Parathyroid adenoma (tissue), 2 donors: ENCODE measurements around the gene TMEM150A.
"Not testable (repeated sequence)": the region's sequence is repeated elsewhere in the genome, so short reads cannot be mapped to it uniquely, and the experiment has no call there.

Source experiments
- H2AFZ ChIP-seq: fragments of 300-600 bp; sonication (generic); one replicate; pipeline ENCODE4 v1.7.0; 2017; ENCODE audit warnings: antibody characterized with exemption, mild to moderate bottlenecking
- H3K27ac ChIP-seq: fragments of 300-600 bp; sonication (generic); one replicate; pipeline ENCODE4 v1.7.0; 2017
- H3K27me3 ChIP-seq: fragments of 300-600 bp; sonication (generic); one replicate; pipeline ENCODE4 v1.7.0; 2017; ENCODE audit warnings: low read length; ENCODE audit not compliant: control insufficient read depth, insufficient read depth
- H3K36me3 ChIP-seq: fragments of 300-600 bp; sonication (generic); one replicate; pipeline ENCODE4 v1.7.0; 2017; ENCODE audit warnings: low read length; ENCODE audit not compliant: control insufficient read depth, insufficient read depth
- H3K4me1 ChIP-seq: fragments of 300-600 bp; sonication (generic); one replicate; pipeline ENCODE4 v1.7.0; 2017; ENCODE audit warnings: control low read depth
- H3K4me2 ChIP-seq: fragments of 300-600 bp; sonication (generic); one replicate; pipeline ENCODE4 v1.7.0; 2017; ENCODE audit warnings: low read length
- H3K4me3 ChIP-seq: fragments of 300-600 bp; sonication (generic); one replicate; pipeline ENCODE4 v1.7.0; 2017; ENCODE audit warnings: low read depth, low read length
- H3K79me2 ChIP-seq: fragments of 300-600 bp; sonication (generic); one replicate; pipeline ENCODE4 v1.7.0; 2017; ENCODE audit warnings: control low read depth
- H3K9ac ChIP-seq: fragments of 300-600 bp; sonication (generic); one replicate; pipeline ENCODE4 v1.7.0; 2017; ENCODE audit warnings: mild to moderate bottlenecking
- H3K9me3 ChIP-seq: fragments of 300-600 bp; sonication (generic); one replicate; pipeline ENCODE4 v1.7.0; 2017; ENCODE audit warnings: low read length; ENCODE audit not compliant: control insufficient read depth
- CTCF ChIP-seq: fragments of 300-600 bp; sonication (generic); IDR thresholded peaks from one replicate; pipeline ENCODE4 v1.7.0; 2017; ENCODE audit warnings: antibody characterized with exemption, mild to moderate bottlenecking
- donor health status: primary hyperparathyroidism.

TMEM150A gene

DNA sequence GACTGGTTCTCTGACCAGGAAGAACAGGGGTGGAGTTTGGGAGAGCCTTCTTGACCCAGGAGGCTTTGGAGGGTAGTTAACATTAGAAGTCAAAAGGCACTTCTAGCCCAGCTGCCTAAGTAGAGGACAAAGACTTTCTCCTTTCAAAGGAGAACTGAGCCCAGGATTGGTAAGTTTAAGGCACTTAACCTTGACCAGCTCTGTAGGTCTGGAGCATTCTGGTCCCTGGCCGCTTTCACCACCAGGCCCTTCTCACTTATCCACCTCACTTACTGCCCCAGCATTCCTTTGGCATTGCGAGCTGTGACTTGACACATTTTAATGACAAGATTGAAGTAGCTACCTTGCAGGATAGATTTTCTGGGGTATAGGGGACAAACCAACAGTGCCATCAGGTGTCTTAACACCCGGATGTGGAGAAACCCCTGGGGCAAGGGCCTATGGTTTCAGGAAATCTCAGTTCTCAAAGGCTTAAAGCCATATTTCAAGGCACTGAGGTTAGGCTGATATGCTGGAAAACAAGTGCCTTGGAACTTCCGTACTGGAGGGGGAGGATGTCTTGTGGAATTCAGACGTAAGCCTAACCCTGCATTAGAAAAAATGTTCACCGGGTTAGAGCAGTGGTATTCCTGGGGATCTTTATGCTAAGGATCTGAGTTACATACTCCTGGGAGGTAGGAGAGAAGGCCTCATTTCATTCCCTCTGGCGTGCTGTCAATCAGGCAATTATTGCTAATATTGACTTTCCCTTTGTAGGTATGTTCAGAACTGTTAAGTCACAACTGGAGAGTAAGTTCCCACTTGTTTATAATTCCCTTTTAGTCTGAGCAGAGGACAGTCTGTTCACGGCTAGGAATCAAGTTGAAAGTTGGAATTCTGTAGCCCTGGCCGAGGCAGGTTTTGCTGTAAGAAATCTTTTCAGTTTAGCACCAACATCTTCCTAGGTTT lies 5.0 kb upstream of the TMEM150A start:
- Histone ChIP-seq H3K4me1 (peaks cover 17% of the 10 kb centered on the region), H3K27ac (no peak overlapping the region)
- TF ChIP-seq CTCF: no peak

GRCh38 chr2:85606116-85606455 lies 3.6 kb upstream of the TMEM150A start:
- H3K27ac ChIP-seq: no peak overlapping the region

More for the DNA sequence above, 5.0 kb upstream of the TMEM150A start:
- no peak overlapping the region for H3K9ac ChIP-seq
- H3K27me3 ChIP-seq: no peaks in the 10 kb centered on the region
- peaks cover 5% of the 10 kb centered on the region for H3K79me2 ChIP-seq
- no peaks in the 10 kb centered on the region for H3K9me3 ChIP-seq
- H3K4me3 ChIP-seq: no peak overlapping the region
- no peaks in the 10 kb centered on the region for H3K36me3 ChIP-seq
- H2AFZ ChIP-seq: no peak overlapping the region
- H3K4me2 ChIP-seq: no peak overlapping the region

DNA sequence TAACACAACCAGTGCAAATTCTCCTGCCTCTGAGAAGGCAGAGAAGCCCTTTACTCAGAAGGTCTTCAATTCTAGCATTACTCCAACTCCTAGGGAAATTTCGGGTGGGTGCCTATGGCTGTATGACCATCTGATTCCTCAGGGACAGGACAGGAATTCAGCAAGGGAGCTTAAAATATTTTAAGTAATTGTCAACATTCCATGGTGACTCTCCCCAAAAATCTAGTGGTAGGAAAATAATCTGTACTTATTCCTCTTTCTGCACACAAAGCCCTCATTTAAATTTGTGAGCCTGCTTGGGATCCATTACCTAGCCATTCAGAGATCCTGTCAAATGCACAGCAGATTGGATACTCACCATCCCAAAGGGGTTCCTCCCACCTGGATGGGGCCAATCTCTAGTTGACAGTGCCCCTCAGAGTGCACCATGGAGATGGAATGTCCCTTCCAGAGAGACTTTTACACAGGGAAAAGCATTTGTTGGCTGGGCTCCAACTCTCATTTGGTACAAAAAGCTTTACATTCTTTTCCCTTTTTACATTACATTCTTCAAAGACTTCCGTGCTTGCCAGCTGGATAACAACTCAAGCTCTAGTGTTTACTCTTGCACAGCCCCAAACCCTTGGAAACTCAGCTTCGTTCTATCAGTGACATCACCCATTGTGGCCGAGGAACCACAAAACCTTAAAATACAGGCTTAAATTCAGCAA lies 3.1 kb upstream of the TMEM150A start:
- no peak overlapping the region for H3K27ac ChIP-seq
- H2AFZ ChIP-seq: no peak overlapping the region
- TF ChIP-seq CTCF: no peak

More at GRCh38 chr2:85606116-85606455, 3.6 kb upstream of the TMEM150A start:
- Histone ChIP-seq H3K9ac (no peak overlapping the region), H2AFZ (no peak overlapping the region), H3K27me3 (no peaks in the 10 kb centered on the region), H3K4me1 (peaks cover 20% of the 10 kb centered on the region), H3K4me2 (no peak overlapping the region), H3K79me2 (peaks cover 5% of the 10 kb centered on the region), H3K36me3 (no peaks in the 10 kb centered on the region), H3K4me3 (no peak overlapping the region), H3K9me3 (no peaks in the 10 kb centered on the region)
- TF ChIP-seq CTCF: no peak

DNA sequence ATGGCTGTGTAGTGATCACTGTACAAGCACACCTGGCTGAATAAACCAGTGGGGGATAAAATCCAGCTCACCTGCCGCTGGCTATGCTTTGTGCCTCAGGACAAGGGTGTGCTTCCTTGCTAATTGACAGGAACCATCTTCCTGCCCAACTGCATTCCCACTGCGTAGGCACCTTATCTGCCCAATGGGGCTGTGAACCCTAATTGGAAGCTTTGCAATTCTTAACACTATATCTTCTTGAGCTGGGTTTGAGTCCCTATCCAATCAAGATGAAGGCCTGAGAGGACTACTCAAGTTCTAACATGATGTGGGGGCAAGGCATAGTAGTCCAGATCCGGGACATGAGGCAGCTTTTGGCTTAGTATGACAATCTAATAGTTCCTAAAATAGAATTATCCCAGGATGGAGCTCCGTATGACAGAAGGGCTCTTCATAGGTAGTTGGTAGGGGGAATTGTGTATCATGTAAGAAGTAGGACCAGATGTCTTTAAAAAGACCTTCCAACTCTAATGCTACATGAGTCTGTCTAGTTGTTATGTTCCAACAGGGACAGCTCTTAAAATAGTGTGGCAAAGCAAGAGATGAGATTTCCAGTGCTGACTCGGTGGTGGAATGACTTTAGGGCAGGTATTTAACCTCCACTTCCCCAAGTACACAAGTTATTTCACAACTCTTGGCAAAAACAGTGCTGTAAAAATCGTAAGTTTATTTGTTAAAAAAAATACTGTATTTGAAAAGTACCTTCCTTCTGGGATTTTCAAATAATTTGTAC lies 2.3 kb upstream of the TMEM150A start:
- H3K79me2 ChIP-seq: peaks cover 5% of the 10 kb centered on the region
- H3K27ac ChIP-seq: no peak overlapping the region
- H2AFZ ChIP-seq: no peak overlapping the region
- TF ChIP-seq CTCF: no peak
- no peak overlapping the region for H3K4me3 ChIP-seq
- H3K9ac ChIP-seq: no peak overlapping the region
- H3K36me3 ChIP-seq: no peaks in the 10 kb centered on the region
- H3K9me3 ChIP-seq: no peaks in the 10 kb centered on the region
- no peaks in the 10 kb centered on the region for H3K27me3 ChIP-seq
- peaks cover 19% of the 10 kb centered on the region for H3K4me1 ChIP-seq
- no peak overlapping the region for H3K4me2 ChIP-seq

More for the DNA sequence above, 3.1 kb upstream of the TMEM150A start:
- Histone ChIP-seq H3K9me3 (no peaks in the 10 kb centered on the region), H3K4me2 (no peak overlapping the region), H3K27me3 (no peaks in the 10 kb centered on the region), H3K36me3 (no peaks in the 10 kb centered on the region), H3K4me1 (peaks cover 19% of the 10 kb centered on the region), H3K79me2 (peaks cover 5% of the 10 kb centered on the region), H3K4me3 (no peak overlapping the region), H3K9ac (no peak overlapping the region)

DNA sequence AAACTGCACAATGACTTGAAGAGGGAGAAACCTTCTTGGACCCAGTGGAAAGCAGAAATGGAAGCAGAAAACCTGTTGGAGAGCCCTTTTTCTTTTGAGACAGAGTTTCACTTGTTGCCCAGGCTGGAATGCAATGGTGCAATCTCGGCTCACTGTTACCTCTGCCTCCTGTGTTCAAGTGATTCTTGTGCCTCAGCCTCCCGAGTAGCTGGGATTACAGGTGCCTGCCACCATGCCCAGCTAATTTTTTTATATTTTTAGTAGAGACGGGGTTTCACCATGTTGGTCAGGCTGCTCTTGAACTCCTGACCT lies 1.6 kb upstream of the TMEM150A start:
- peaks cover 19% of the 10 kb centered on the region for H3K4me1 ChIP-seq
- not testable (repeated sequence) for H3K79me2 ChIP-seq, H3K4me3 ChIP-seq, H3K27me3 ChIP-seq, H3K27ac ChIP-seq, H2AFZ ChIP-seq, H3K36me3 ChIP-seq, H3K9me3 ChIP-seq, H3K9ac ChIP-seq
- H3K4me2 ChIP-seq: peak overlapping the region; percentile 48
